ENCODE measurements around the gene ASAP3. TPM values are rescaled to one million over a fixed set of nuclear protein-coding genes. Genes with fewer than 3 reads are reported as not detected.

ASAP3 gene
- total and polyA plus RNA-seq, 9 of the 15 experiments (the other 6 are each of a cell fraction or from before 2014, with no cell fraction given), result 1.7 to 31.2 (median 17.4) TPM

GRCh38 chr1:23403735-23404486, 80.1 kb downstream of the ASAP3 start (continued):
- TF ChIP-seq ZNF174 (CRISPR knock-in tag; IDR thresholded peaks at IDR 0.05) (no peak), LARP7 (IDR thresholded peaks at IDR 0.05) (no peak), PHF20 (IDR thresholded peaks at IDR 0.05; ENCODE audit: partially characterized antibody) (no peak), RCOR1 (IDR thresholded peaks at IDR 0.05; ENCODE audit: borderline replicate concordance in 1 of 2, low read depth in 2 of 2, low read length in 2 of 2) (peak in 1 of 2 experiments; percentile 70; a peak in 2 of 4 replicates), THRA (IDR thresholded peaks at IDR 0.05) (no peak), CREB3L1 (IDR thresholded peaks at IDR 0.05; ENCODE audit: borderline replicate concordance, low read depth) (no peak), HNRNPLL (IDR thresholded peaks at IDR 0.05; ENCODE audit: low read depth, low read length, poor library complexity, severe bottlenecking) (no peak), DACH1 (IDR thresholded peaks at IDR 0.05; ENCODE audit: partially characterized antibody) (no peak), TGIF2 (CRISPR knock-in tag; IDR thresholded peaks at IDR 0.05) (no peak), XRCC5 (IDR thresholded peaks at IDR 0.05; ENCODE audit: low read depth, low read length) (peak; percentile 97), FOXM1 (IDR thresholded peaks at IDR 0.05; ENCODE audit: low read depth) (no peak), FOXM1 (CRISPR knock-in tag; IDR thresholded peaks at IDR 0.05; ENCODE audit: low read depth) (no peak; the same call in 1 of the 2 replicates), POLR2AphosphoS5 (IDR thresholded peaks at IDR 0.05; ENCODE audit: control insufficient read depth, insufficient read depth, low read depth, low read length) (peak; percentile 51; the same call in 1 of the 2 replicates), ZNF518B (CRISPR knock-in tag; IDR thresholded peaks at IDR 0.05) (no peak)
- TF ChIP-seq, protein P1, sequence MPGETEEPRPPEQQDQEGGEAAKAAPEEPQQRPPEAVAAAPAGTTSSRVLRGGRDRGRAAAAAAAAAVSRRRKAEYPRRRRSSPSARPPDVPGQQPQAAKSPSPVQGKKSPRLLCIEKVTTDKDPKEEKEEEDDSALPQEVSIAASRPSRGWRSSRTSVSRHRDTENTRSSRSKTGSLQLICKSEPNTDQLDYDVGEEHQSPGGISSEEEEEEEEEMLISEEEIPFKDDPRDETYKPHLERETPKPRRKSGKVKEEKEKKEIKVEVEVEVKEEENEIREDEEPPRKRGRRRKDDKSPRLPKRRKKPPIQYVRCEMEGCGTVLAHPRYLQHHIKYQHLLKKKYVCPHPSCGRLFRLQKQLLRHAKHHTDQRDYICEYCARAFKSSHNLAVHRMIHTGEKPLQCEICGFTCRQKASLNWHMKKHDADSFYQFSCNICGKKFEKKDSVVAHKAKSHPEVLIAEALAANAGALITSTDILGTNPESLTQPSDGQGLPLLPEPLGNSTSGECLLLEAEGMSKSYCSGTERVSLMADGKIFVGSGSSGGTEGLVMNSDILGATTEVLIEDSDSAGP (CRISPR knock-in tag; IDR thresholded peaks at IDR 0.05), result no peak
